ENCODE measurements around the gene HSPB9.

Gene HSPB9

GRCh38 chr17:42169351-42169750, 46.7 kb downstream of the HSPB9 start:
- in situ Hi-C loops (cut with MboI; ENCODE audit: low sequenced_read_pairs, unreplicated experiment), result no loop called here
- no peak for TF ChIP-seq CTCF (IDR thresholded peaks at IDR 0.05; ENCODE audit: borderline replicate concordance, control extremely low read depth, extremely low read depth, insufficient read depth, missing control alignments)
- no peak for DNase-seq (ENCODE audit: low spot score)

DNA sequence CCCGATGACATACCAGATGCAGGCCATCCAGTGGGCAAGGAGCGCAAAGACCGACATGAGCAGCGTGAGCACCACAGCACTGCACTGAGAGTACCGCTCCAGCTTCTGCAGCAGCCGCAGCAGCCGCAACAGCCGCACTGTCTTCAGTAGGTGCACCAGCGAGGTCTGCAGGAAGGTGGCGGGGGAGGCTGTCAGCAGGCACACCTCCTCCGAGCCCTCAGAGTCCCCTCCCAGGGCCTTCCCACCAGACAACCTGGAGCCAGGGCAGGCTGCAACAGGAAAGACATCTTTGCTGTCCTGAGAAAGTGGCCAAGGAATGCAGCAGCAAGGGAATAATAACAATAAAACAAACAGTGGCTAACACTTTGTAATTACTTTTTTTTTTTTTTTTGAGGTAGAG, 49.2 kb downstream of the HSPB9 start:
- no peak for DNase-seq (ENCODE audit: low spot score)
- in situ Hi-C loops (cut with MboI; ENCODE audit: low sequenced_read_pairs, unreplicated experiment), result no loop called here
- TF ChIP-seq CTCF (IDR thresholded peaks at IDR 0.05; ENCODE audit: borderline replicate concordance, control extremely low read depth, extremely low read depth, insufficient read depth, missing control alignments), result no peak
